ENCODE measurements around the gene LMX1B. TPM values are rescaled to one million over a fixed set of nuclear protein-coding genes. Genes with fewer than 3 reads are reported as not detected.

The LMX1B gene
- total RNA-seq, 1 experiment from 2014 or later, result not detected

GRCh38 chr9:126584611-126585010 lies 29.1 kb upstream of the LMX1B start:
- Histone ChIP-seq H3K36me3 (ENCODE audit: insufficient read depth, low read length, poor library complexity, severe bottlenecking) (no peaks in the 10 kb centered on the region), H3K27me3 (replicated peaks; ENCODE audit: insufficient read depth, low read depth, low read length, poor library complexity) (no peaks in the 10 kb centered on the region), H3K4me3 (ENCODE audit: low read depth, low read length, poor library complexity, severe bottlenecking) (no peak overlapping the region), H3K9me3 (ENCODE audit: low read depth, low read length, poor library complexity, severe bottlenecking) (no peaks in the 10 kb centered on the region), H3K4me1 (ENCODE audit: insufficient read depth, low read length, poor library complexity, severe bottlenecking) (no peaks in the 10 kb centered on the region), H3K27ac (ENCODE audit: low read depth, low read length, poor library complexity, severe bottlenecking) (no peak overlapping the region)
- TF ChIP-seq EZH2 (IDR thresholded peaks at IDR 0.05; ENCODE audit: borderline replicate concordance, low read depth, low read length, poor library complexity, severe bottlenecking), result no peak
- no peak for TF ChIP-seq CTCF (conservative IDR thresholded peaks at IDR 0.05; ENCODE audit: low read depth, low read length)
- intact Hi-C loops (cut with micrococcal nuclease; ENCODE audit: unreplicated experiment), result no loop called here
- BruUV-seq (replicated peaks), result no TSS peak
- CTCF ChIA-PET, result interaction anchor here (0.6 kb wide), 1 partner anchor 64 kb away, joined by 6 read pairs; no protein-coding TSS in a partner anchor
- POLR2A ChIA-PET (ENCODE audit: low non-redundant PET), result interaction anchor here (0.6 kb wide), 1 partner anchor 575 kb away, joined by 8 read pairs; no protein-coding TSS in a partner anchor
- no peak for DNase-seq (ENCODE audit: low spot score)

GRCh38 chr9:126586236-126586635 lies 27.5 kb upstream of the LMX1B start:
- Histone ChIP-seq H3K36me3 (ENCODE audit: insufficient read depth, low read length, poor library complexity, severe bottlenecking) (no peaks in the 10 kb centered on the region), H3K27ac (ENCODE audit: low read depth, low read length, poor library complexity, severe bottlenecking) (no peak overlapping the region), H3K27me3 (replicated peaks; ENCODE audit: insufficient read depth, low read depth, low read length, poor library complexity) (no peaks in the 10 kb centered on the region), H3K4me3 (ENCODE audit: low read depth, low read length, poor library complexity, severe bottlenecking) (no peak overlapping the region), H3K9me3 (ENCODE audit: low read depth, low read length, poor library complexity, severe bottlenecking) (no peaks in the 10 kb centered on the region), H3K4me1 (ENCODE audit: insufficient read depth, low read length, poor library complexity, severe bottlenecking) (no peaks in the 10 kb centered on the region)
- intact Hi-C loops (cut with micrococcal nuclease; ENCODE audit: unreplicated experiment), result no loop called here
- ChIA-PET CTCF (no interaction called here), POLR2A (ENCODE audit: low non-redundant PET) (no interaction called here)
- DNase-seq (ENCODE audit: low spot score), result no peak
- BruUV-seq (replicated peaks), result no TSS peak
- no peak for TF ChIP-seq EZH2 (IDR thresholded peaks at IDR 0.05; ENCODE audit: borderline replicate concordance, low read depth, low read length, poor library complexity, severe bottlenecking)
- no peak for TF ChIP-seq CTCF (conservative IDR thresholded peaks at IDR 0.05; ENCODE audit: low read depth, low read length)

- H3K36me3 ChIP-seq (ENCODE audit: insufficient read depth, low read length, poor library complexity, severe bottlenecking), result no peaks in the 10 kb centered on the region
- intact Hi-C loops (cut with micrococcal nuclease; ENCODE audit: unreplicated experiment), result no loop called here
- CTCF ChIA-PET, result no interaction called here
- H3K4me3 ChIP-seq (ENCODE audit: low read depth, low read length, poor library complexity, severe bottlenecking), result no peak overlapping the region
- H3K27ac ChIP-seq (ENCODE audit: low read depth, low read length, poor library complexity, severe bottlenecking), result no peak overlapping the region
- DNase-seq (ENCODE audit: low spot score), result no peak
- POLR2A ChIA-PET (ENCODE audit: low non-redundant PET), result no interaction called here
- TF ChIP-seq EZH2 (IDR thresholded peaks at IDR 0.05; ENCODE audit: borderline replicate concordance, low read depth, low read length, poor library complexity, severe bottlenecking), result no peak
- no peak for TF ChIP-seq CTCF (conservative IDR thresholded peaks at IDR 0.05; ENCODE audit: low read depth, low read length)
- no TSS peak for BruUV-seq (replicated peaks)
- H3K4me1 ChIP-seq (ENCODE audit: insufficient read depth, low read length, poor library complexity, severe bottlenecking), result peaks cover 8% of the 10 kb centered on the region
- no peaks in the 10 kb centered on the region for H3K27me3 ChIP-seq (replicated peaks; ENCODE audit: insufficient read depth, low read depth, low read length, poor library complexity)
- H3K9me3 ChIP-seq (ENCODE audit: low read depth, low read length, poor library complexity, severe bottlenecking), result no peaks in the 10 kb centered on the region
Observed at GRCh38 chr9:126587187-126588185, 26.2 kb upstream of the LMX1B start.
